Transverse colon (tissue), 4 donors: ENCODE data around the gene KCNC2.

Experiments
- CTCF ChIP-seq, 5 experiments: fragments of 200-600 bp in 3 of 5; fragments of 450-650 bp in 2 of 5; sonication (generic) in 3 of 5; IDR thresholded peaks; 1 replicate in 2 of 5; 2 replicates in 3 of 5; pipeline ENCODE4 v1.5.1; 2016 to 2017; ENCODE audit warnings: antibody characterized with exemption in 5 of 5, inconsistent platforms in 3 of 5, mild to moderate bottlenecking in 2 of 5, moderate library complexity in 1 of 5
- POLR2A ChIP-seq: fragments of 450-650 bp; IDR thresholded peaks from one replicate; pipeline ENCODE4 v1.6.1; 2016; ENCODE audit warnings: antibody characterized with exemption, mild to moderate bottlenecking, moderate library complexity
- POLR2AphosphoS5 ChIP-seq, 3 donors: sonication (generic); formaldehyde crosslinking; IDR thresholded peaks; one replicate each; pipeline ENCODE4 v1.6.1; 2016; ENCODE audit warnings: antibody characterized with exemption in 3 of 3

- TF ChIP-seq CTCF (IDR thresholded peaks at IDR 0.05) (no peak), POLR2A (no peak), POLR2AphosphoS5 (IDR thresholded peaks at IDR 0.05) (no peak)
Measured at GRCh38 chr12:75047885-75048525, 161.6 kb downstream of the KCNC2 start.
